Mesenchymal stem cell (in vitro differentiated cells and primary cell): ENCODE results near the gene FRMD8.

Experiments used
- DNase-seq: peaks from one replicate; pipeline ENCODE4 v3.0.0-alpha.2; 2013
- H2AFZ ChIP-seq: one replicate; pipeline ENCODE4 v1.6.1; 2013; ENCODE audit warnings: low read depth, mild to moderate bottlenecking, control low read depth, inconsistent platforms, low read length, moderate library complexity
- H2AK5ac ChIP-seq: 2 replicates; pipeline ENCODE4 v1.6.1; 2013; ENCODE audit warnings: low read length, moderate library complexity, mild to moderate bottlenecking, inconsistent platforms; ENCODE audit not compliant: severe bottlenecking
- H2BK120ac ChIP-seq: one replicate; pipeline ENCODE4 v1.6.1; 2013; ENCODE audit warnings: low read depth, mild to moderate bottlenecking, inconsistent platforms, low read length, moderate library complexity
- H2BK12ac ChIP-seq, 2 experiments: one replicate each; pipeline ENCODE4 v1.6.1; 2013; ENCODE audit warnings: inconsistent platforms in 2 of 2, low read length in 2 of 2, mild to moderate bottlenecking in 2 of 2, moderate library complexity in 2 of 2, control low read depth in 1 of 2
- H2BK15ac ChIP-seq: one replicate; pipeline ENCODE4 v1.6.1; 2013; ENCODE audit warnings: mild to moderate bottlenecking, low read depth, inconsistent platforms; ENCODE audit not compliant: poor library complexity, severe bottlenecking
- H2BK5ac ChIP-seq: 2 replicates; pipeline ENCODE4 v1.6.1; 2013; ENCODE audit warnings: low read depth, mild to moderate bottlenecking, low read length, control low read depth, inconsistent platforms; ENCODE audit not compliant: poor library complexity, severe bottlenecking
- H3K14ac ChIP-seq, 2 experiments: one replicate each; pipeline ENCODE4 v1.6.1; 2013; ENCODE audit warnings: inconsistent platforms in 2 of 2, low read length in 2 of 2, control low read depth in 1 of 2, mild to moderate bottlenecking in 1 of 2, moderate library complexity in 1 of 2
- H3K18ac ChIP-seq, 2 experiments: one replicate each; pipeline ENCODE4 v1.6.1; 2013; ENCODE audit warnings: inconsistent platforms in 2 of 2, low read length in 2 of 2, control low read depth in 1 of 2, low read depth in 1 of 2, mild to moderate bottlenecking in 1 of 2
- H3K23ac ChIP-seq, 2 experiments: one replicate each; pipeline ENCODE4 v1.6.1; 2013; ENCODE audit warnings: inconsistent platforms in 2 of 2, low read length in 2 of 2, mild to moderate bottlenecking in 2 of 2, moderate library complexity in 2 of 2, control low read depth in 1 of 2
- H3K27ac ChIP-seq: 2 replicates; pipeline ENCODE4 v1.5.1; 2013; ENCODE audit warnings: mild to moderate bottlenecking, moderate library complexity, low read length, control low read depth, inconsistent platforms; ENCODE audit not compliant: poor library complexity, severe bottlenecking
- H3K27me3 ChIP-seq, 2 experiments: 2 replicates each; pipeline versions ENCODE4 v1.6.1 to v1.7.0; 2013; ENCODE audit warnings: low read length in 2 of 2, mild to moderate bottlenecking in 2 of 2, moderate library complexity in 2 of 2, control low read depth in 1 of 2, inconsistent platforms in 1 of 2; ENCODE audit not compliant: control insufficient read depth in 1 of 2, insufficient read depth in 1 of 2
- H3K36me3 ChIP-seq, 2 experiments: 2 replicates each; pipeline versions ENCODE4 v1.6.1 to v1.7.0; 2013; ENCODE audit warnings: low read length in 2 of 2, control low read depth in 1 of 2, inconsistent platforms in 1 of 2, low read depth in 1 of 2, mild to moderate bottlenecking in 1 of 2; ENCODE audit not compliant: insufficient read depth in 2 of 2, control insufficient read depth in 1 of 2
- H3K4ac ChIP-seq, 2 experiments: one replicate each; pipeline ENCODE4 v1.6.1; 2013; ENCODE audit warnings: inconsistent platforms in 2 of 2, low read length in 2 of 2, mild to moderate bottlenecking in 2 of 2, moderate library complexity in 2 of 2, control low read depth in 1 of 2, low read depth in 1 of 2
- H3K4me1 ChIP-seq: 2 replicates; pipeline ENCODE4 v1.6.1; 2013; ENCODE audit warnings: low read depth, low read length, control low read depth; ENCODE audit not compliant: control insufficient read depth, insufficient read depth
- H3K4me2 ChIP-seq: 2 replicates; pipeline ENCODE4 v1.6.1; 2013; ENCODE audit warnings: low read length, mild to moderate bottlenecking, inconsistent platforms; ENCODE audit not compliant: poor library complexity, severe bottlenecking
- H3K4me3 ChIP-seq, 2 experiments: 2 replicates each; pipeline versions ENCODE4 v1.5.1 to v1.7.0; 2013; ENCODE audit warnings: low read length in 2 of 2, mild to moderate bottlenecking in 2 of 2, control low read depth in 1 of 2, low read depth in 1 of 2; ENCODE audit not compliant: insufficient read depth in 1 of 2
- H3K79me1 ChIP-seq: replicated peaks from 2 replicates; pipeline ENCODE4 v1.6.1; 2013; ENCODE audit warnings: mild to moderate bottlenecking, control low read depth, low read length, inconsistent platforms; ENCODE audit not compliant: poor library complexity, severe bottlenecking
- H3K9ac ChIP-seq: 2 replicates; pipeline ENCODE4 v1.7.0; 2013; ENCODE audit warnings: mild to moderate bottlenecking, low read length, moderate library complexity
- H3K9me3 ChIP-seq: 2 replicates; pipeline ENCODE4 v1.7.0; 2013; ENCODE audit warnings: mild to moderate bottlenecking, low read length; ENCODE audit not compliant: control insufficient read depth
- H4K8ac ChIP-seq: one replicate; pipeline ENCODE4 v1.6.1; 2013; ENCODE audit warnings: inconsistent platforms, mild to moderate bottlenecking, low read length, moderate library complexity
- H4K91ac ChIP-seq: one replicate; pipeline ENCODE4 v1.6.1; 2013; ENCODE audit warnings: mild to moderate bottlenecking, low read length, inconsistent platforms
- WGBS: methylation state at CpG from one replicate; pipeline ENCODE4 v1.1.7; 2013; ENCODE audit warnings: mixed read lengths; 5-methylcytosine and 5-hydroxymethylcytosine counted together

FRMD8 gene

DNA sequence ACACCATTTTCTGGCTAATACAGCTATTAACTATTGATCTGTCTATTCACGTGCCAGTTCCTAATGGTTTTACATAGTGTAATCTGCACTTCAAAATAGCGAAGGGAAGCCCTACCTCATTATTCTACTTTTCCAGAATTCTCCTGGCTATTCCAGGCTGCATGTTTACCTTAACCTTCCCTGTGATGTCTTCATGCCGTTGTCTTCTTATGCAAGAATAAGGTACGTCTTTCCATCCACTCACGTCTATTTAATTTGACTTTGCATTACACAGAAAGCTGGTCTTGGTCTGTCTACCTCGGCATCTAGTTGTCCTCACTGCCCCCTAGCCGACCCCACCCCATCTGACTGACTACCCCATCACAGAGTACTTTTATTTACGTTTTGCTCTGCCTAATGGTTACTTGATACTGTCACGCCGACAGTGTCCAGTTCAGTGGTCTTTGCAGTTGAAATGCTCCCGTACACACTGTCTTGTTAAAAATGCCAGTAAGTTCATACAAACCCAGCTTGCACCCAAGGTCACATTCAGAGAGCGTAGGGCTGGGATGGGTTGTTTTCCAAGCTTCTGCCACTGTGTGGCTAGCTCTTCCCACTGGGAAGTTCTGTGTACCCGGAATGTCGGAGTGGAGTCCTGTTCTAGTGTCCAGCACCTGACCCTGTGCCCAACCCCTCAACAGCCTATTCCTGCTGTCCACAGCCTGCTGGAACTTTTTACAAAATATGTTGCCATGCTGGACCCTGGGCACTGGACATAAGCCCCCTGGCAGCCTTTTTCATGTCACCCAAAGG, 51.2 kb downstream of the FRMD8 start:
- Histone ChIP-seq H3K36me3 (peaks cover 33 to 75% of the 10 kb centered on the region in 2 experiments), H3K79me1 (no peaks in the 10 kb centered on the region), H2BK12ac (no peak overlapping the region)

DNA sequence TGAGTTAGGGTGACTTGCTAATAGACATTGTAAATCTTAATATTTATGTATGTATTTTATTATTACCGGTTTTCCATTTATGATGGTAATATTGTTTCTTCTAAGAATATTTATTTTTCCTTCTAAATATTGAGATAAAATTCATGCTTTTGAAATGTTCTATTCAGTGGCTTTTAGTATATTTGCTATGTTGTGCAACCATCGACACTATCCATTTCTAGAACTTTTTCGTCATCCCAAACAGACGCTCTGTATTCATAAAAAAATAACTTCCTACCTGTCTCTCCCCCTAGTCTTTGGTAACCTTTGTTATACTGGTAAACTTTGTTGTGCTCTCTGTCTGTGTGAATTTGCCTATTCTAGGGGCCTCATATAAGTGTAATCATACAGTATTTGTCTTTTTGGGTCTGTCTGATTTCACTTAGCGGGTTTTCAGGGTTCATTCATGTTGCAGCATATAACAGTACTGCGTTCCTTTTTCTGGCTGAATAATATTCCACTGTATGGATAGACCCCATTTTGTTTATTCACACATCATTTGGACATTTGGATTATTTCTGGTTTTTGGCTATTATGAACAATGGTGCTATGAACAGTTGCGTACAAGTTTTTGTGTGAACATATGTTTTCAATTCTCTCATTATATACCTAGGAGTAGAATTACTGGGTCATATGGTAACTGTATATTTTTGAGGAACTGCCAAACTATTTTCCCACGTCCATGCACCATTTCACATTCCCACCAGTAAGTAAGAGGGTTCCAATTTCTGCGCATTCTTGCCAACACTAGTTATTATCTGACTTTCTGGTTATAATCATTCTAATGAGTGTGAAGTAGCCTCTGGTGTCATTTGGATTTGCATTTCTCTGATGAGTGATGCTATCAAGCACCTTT, 52.1 kb downstream of the FRMD8 start:
- no peak overlapping the region for H3K14ac ChIP-seq
- H3K9me3 ChIP-seq: no peaks in the 10 kb centered on the region
- H2AK5ac ChIP-seq: no peak overlapping the region
- no peak overlapping the region for H4K8ac ChIP-seq
- H3K4ac ChIP-seq: no peak overlapping the region
- H2BK15ac ChIP-seq: no peak overlapping the region
- peak overlapping the region in 1 of 2 experiments; percentile 43 for H3K4me3 ChIP-seq
- no peak overlapping the region for H4K91ac ChIP-seq
- H2BK120ac ChIP-seq: no peak overlapping the region
- no peak overlapping the region for H3K18ac ChIP-seq
- H2BK5ac ChIP-seq: no peak overlapping the region
- H3K9ac ChIP-seq: peak overlapping the region; percentile 80
- H3K27me3 ChIP-seq: no peaks in the 10 kb centered on the region
- peaks cover 34 to 76% of the 10 kb centered on the region in 2 experiments for H3K36me3 ChIP-seq
- 85% methylated on average over 2 of the region's 9 CpGs for WGBS
- peak overlapping the region; percentile 24 for H3K27ac ChIP-seq
- peaks cover 29% of the 10 kb centered on the region for H3K4me1 ChIP-seq
- DNase-seq: peak; percentile 68
- H3K4me2 ChIP-seq: no peak overlapping the region
- no peaks in the 10 kb centered on the region for H3K79me1 ChIP-seq
- no peak overlapping the region for H3K23ac ChIP-seq
- H2BK12ac ChIP-seq: no peak overlapping the region
- no peak overlapping the region for H2AFZ ChIP-seq

More for the DNA sequence above, 51.2 kb downstream of the FRMD8 start:
- Histone ChIP-seq H3K27me3 (no peaks in the 10 kb centered on the region), H3K4me3 (peak overlapping the region in 1 of 2 experiments; percentile 43), H3K23ac (no peak overlapping the region), H3K27ac (peak overlapping the region; percentile 25), H3K9ac (peak overlapping the region; percentile 80), H3K4ac (no peak overlapping the region), H3K4me2 (no peak overlapping the region), H3K9me3 (no peaks in the 10 kb centered on the region), H2AK5ac (no peak overlapping the region), H2AFZ (no peak overlapping the region), H3K18ac (no peak overlapping the region), H3K14ac (no peak overlapping the region), H2BK5ac (no peak overlapping the region), H4K8ac (no peak overlapping the region), H4K91ac (no peak overlapping the region), H2BK120ac (no peak overlapping the region), H3K4me1 (peaks cover 25% of the 10 kb centered on the region), H2BK15ac (no peak overlapping the region)
- peak; percentile 79 for DNase-seq
- 93% methylated on average over 14 of the region's 14 CpGs for WGBS

DNA sequence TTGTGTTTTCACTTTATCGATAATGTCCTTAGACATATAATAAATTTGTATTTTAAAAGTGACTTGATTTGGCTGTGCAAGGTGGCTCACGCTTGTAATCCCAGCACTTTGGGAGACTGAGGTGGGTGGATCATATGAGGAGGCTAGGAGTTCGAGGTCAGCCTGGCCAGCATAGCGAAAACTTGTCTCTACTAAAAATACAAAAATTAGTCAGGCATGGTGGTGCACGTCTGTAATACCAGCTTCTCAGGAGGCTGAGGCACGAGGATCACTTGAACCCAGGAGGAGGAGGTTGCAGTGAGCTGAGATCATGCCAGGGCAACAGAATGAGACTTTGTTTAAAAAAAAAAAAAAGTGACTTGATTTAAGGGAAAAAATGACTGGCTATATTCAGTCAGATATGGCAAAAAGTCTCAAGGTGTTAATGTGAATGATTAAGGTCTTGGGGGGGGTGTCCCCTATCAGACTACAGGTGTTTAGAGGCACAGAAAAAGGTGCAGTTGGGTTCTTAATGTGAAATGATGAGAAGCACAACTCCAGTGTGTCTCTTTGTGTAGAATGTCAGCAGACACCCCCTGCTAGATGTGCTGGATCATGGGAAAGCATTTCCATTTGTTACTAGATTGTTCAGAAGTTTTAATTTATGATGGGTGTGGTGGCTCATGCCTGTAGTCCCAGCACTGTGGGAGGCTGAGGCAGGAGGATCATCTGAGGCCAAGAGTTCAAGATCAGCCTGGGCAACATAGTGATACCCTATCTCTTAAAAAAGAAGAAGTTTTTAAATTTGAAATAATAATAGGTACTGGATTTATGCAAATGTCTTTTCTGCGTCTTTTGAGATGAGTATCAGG, 53.1 kb downstream of the FRMD8 start:
- H3K4ac ChIP-seq: no peak overlapping the region
- H3K27me3 ChIP-seq: no peaks in the 10 kb centered on the region
- peak; percentile 76 for DNase-seq
- no peak overlapping the region for H3K18ac ChIP-seq
- H3K14ac ChIP-seq: no peak overlapping the region
- H2AFZ ChIP-seq: no peak overlapping the region
- H3K4me3 ChIP-seq: no peak overlapping the region
- peak overlapping the region; percentile 23 for H3K27ac ChIP-seq
- H2BK5ac ChIP-seq: no peak overlapping the region
- H4K91ac ChIP-seq: no peak overlapping the region
- H3K9ac ChIP-seq: peak overlapping the region; percentile 80
- no peak overlapping the region for H3K23ac ChIP-seq
- H4K8ac ChIP-seq: no peak overlapping the region
- no peak overlapping the region for H2AK5ac ChIP-seq
- no peak overlapping the region for H2BK120ac ChIP-seq
- H3K36me3 ChIP-seq: peaks cover 41 to 78% of the 10 kb centered on the region in 2 experiments
- H2BK15ac ChIP-seq: no peak overlapping the region
- no peaks in the 10 kb centered on the region for H3K9me3 ChIP-seq
- whole genome bisulfite sequencing: 92% methylated on average over 3 of the region's 7 CpGs
- peaks cover 39% of the 10 kb centered on the region for H3K4me1 ChIP-seq
- no peaks in the 10 kb centered on the region for H3K79me1 ChIP-seq
- no peak overlapping the region for H3K4me2 ChIP-seq
- H2BK12ac ChIP-seq: no peak overlapping the region
